Right ventricle myocardium inferior (tissue), 1 donor: ENCODE data around the gene CELF1. TPM values are rescaled to one million over a fixed set of nuclear protein-coding genes. Genes with fewer than 3 reads are reported as not detected.

ENCODE experiments used
- ATAC-seq: fragments of 200-7000 bp; cut with Tn5 transposase; one replicate; pipeline ENCODE4 v1.9.1; 2020; ENCODE audit warnings: mild to moderate bottlenecking, moderate library complexity
- DNase-seq: peaks from one replicate; pipeline ENCODE4 v3.0.0; 2021; ENCODE audit errors: missing footprints
- intact Hi-C: fragments of 100-400 bp; cut with DNase I; formaldehyde crosslinking; loops from one replicate; pipeline ENCODE4 v1.11.0; 2022
- total RNA-seq: library from RNA; stranded (reverse); fragmentation: NEBNext Ultra II Directional; extraction: Animal tissue kit (Norgen Biotek cat#: 25700); gene quantifications from one replicate; pipeline ENCODE4 v1.2.1, GENCODE V29; 2021
- donor health status: DM: no; HTN: yes; CAD: no; lungs with severe emphysema.

CELF1 gene
- total RNA-seq, 1 donor from 2014 or later = 96.2 TPM

- intact Hi-C loops = no loop called here
- no peak for DNase-seq
- ATAC-seq = no peak
Measured at GRCh38 chr11:47500121-47500520, 52.8 kb downstream of the CELF1 start.

GRCh38 chr11:47499614-47500013, 53.3 kb downstream of the CELF1 start:
- ATAC-seq (peak; percentile 68), DNase-seq (no peak)
- intact Hi-C loops = loop anchor here (5.0 to 10.0 kb wide), 2 partner anchors 53 to 115 kb away; partner anchors contain the start of gene CELF1

DNA sequence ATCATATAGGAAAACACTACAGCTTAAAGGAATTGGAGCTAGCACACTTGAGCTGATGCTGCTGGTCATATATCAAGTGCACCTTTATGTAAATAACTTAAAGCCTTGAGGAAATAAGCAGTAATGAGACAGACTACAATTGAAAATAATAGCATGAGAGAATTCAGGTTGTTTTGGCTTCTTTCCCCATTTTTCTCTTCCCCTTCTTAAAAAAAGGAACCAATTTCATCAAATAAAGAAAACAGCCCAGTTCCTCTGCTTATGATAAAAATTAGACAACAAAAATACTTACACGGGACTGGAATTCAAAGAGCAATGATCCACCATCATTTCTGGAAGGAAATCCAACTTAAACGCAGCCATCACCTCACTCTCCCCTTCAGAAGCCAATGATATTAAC, 53.8 kb downstream of the CELF1 start:
- intact Hi-C loops = loop anchor here (5.0 to 10.0 kb wide), 2 partner anchors 53 to 116 kb away; partner anchors contain the start of gene CELF1
- no peak for ATAC-seq
- no peak for DNase-seq

DNA sequence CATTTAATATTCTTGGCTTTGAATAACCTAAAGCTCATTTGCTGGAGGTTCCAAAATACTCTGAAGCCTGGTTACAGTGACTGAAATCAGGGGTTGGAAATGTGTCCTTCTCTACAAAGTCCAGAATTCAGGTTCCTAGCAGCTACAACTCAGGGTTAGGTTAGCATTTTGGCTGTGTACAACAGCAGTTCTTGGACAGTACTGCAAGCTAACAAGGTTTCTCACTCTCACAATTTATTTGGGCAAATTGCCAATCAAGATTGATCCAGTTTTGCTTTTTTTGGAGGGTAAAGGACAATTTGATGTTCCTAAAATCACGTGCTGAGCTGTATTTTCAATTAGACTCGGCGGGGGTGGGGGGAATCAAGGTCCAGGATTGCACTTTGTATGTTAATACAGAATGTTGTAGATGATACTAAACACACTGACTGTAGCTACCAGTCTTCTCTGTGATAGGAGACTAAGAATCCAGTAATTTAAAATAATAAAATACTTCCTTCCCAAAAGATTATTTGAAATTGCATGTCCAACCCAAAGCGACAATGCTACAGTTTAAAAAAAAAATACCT, 54.3 kb downstream of the CELF1 start:
- no peak for ATAC-seq
- no peak for DNase-seq
- intact Hi-C loops = loop anchor here (5.0 to 10.0 kb wide), 2 partner anchors 54 to 116 kb away; partner anchors contain the start of gene CELF1

GRCh38 chr11:47498149-47498548, 54.8 kb downstream of the CELF1 start:
- intact Hi-C loops = loop anchor here (5.0 to 10.0 kb wide), 2 partner anchors 54 to 117 kb away; partner anchors contain the start of gene CELF1
- ATAC-seq (no peak), DNase-seq (no peak)

DNA sequence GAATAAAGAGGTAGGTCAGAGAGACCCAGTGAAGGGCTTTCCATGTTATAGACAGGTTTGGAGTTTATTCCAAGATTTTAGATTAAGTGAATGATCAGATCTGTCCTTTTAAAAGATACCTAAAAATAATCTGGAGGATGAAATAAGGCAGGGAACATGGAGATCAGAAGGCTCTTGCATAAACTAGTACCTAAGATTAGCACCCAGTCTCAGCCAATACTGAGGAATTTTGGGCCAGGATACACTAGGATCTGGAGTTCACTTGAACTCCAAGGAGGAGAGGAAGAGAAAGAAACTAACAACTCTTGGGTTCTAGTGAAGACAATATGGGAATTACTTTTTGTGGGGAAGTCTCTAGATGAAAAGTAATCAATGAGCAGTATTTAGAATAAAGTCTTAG, 56.1 kb downstream of the CELF1 start:
- ATAC-seq = no peak
- intact Hi-C loops = loop anchor here (5.0 to 10.0 kb wide), 2 partner anchors 55 to 118 kb away; partner anchors contain the start of gene CELF1
- no peak for DNase-seq

GRCh38 chr11:47495856-47496217, 57.1 kb downstream of the CELF1 start:
- intact Hi-C loops = loop anchor here (5.0 to 10.0 kb wide), 2 partner anchors 56 to 119 kb away; partner anchors contain the start of gene CELF1
- ATAC-seq (no peak), DNase-seq (no peak)

DNA sequence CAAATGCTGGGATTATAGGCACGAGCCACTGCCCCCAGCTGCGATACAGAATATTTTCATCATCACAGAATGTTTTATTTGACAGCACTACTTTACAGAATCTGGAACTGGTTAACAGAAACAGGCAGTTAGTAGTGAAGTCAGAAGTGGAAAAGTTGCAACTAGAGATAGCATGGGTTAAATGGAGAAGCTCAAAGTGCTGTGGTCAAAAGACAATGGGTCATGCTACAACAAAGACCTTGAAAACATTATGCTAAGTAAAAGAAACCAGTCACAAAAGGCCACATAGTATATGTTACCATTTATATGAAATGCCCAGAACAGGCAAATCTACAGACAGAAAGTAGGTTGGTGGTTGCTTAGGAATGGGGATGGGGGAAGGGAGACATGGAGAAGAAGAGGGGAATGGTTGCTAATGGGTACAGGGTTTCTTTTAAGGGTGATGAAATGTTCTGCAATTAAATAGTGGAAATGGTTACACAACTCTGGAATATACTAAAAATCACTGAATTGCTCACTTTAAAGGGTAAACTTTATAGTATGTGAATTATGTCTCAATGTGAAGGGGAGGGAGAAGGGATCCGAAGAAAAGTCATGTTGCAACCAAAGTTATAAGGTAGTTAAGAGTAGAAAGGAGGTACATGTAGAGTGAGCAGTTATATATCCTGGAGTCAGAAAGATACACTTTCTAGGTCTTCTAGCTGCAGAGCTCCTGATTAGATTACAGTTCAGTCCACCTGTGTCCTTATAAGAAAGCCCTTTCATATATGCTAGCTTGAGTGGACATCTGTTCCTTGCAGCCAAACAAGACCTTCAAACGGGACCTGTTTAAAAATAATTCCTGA, 57.7 kb downstream of the CELF1 start:
- intact Hi-C loops = loop anchor here (5.0 to 10.0 kb wide), 2 partner anchors 57 to 120 kb away; partner anchors contain the start of gene CELF1
- DNase-seq (no peak), ATAC-seq (no peak)

- no peak for DNase-seq
- intact Hi-C loops = no loop called here
- ATAC-seq = no peak
Measured at GRCh38 chr11:47489395-47489755, 63.6 kb downstream of the CELF1 start.

GRCh38 chr11:47488674-47489394, 64.1 kb downstream of the CELF1 start:
- no peak for ATAC-seq
- no peak for DNase-seq
- intact Hi-C loops = no loop called here

- intact Hi-C loops = no loop called here
- ATAC-seq (no peak), DNase-seq (no peak)
Measured at GRCh38 chr11:47488111-47488510, 64.8 kb downstream of the CELF1 start.

DNA sequence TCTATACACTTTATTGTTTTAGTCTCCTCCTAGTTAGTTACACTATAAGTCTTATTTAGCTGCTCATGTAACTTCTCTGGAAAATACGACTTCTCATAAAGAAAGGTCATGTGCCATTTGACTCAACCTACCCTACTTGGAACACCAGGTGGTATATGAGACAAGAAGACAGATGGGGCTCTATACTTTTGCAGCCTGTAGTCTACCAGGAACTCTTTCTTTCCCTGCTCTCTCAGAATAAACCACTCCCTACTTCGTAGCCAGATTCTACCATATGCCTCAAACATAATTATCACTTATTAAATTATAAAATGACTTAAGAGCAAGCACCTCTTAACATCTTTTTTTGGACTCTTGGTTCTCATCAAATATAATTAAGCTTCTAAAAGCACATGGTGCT, 65.5 kb downstream of the CELF1 start:
- intact Hi-C loops = no loop called here
- ATAC-seq (no peak), DNase-seq (no peak)

- DNase-seq = no peak
- intact Hi-C loops = no loop called here
- no peak for ATAC-seq
Measured at GRCh38 chr11:47485107-47485506, 67.8 kb downstream of the CELF1 start.

GRCh38 chr11:47483457-47483856, 69.5 kb downstream of the CELF1 start:
- intact Hi-C loops = no loop called here
- DNase-seq (no peak), ATAC-seq (no peak)

- ATAC-seq = no peak
- intact Hi-C loops = no loop called here
- no peak for DNase-seq
Measured at GRCh38 chr11:47480762-47481161, 72.2 kb downstream of the CELF1 start.

DNA sequence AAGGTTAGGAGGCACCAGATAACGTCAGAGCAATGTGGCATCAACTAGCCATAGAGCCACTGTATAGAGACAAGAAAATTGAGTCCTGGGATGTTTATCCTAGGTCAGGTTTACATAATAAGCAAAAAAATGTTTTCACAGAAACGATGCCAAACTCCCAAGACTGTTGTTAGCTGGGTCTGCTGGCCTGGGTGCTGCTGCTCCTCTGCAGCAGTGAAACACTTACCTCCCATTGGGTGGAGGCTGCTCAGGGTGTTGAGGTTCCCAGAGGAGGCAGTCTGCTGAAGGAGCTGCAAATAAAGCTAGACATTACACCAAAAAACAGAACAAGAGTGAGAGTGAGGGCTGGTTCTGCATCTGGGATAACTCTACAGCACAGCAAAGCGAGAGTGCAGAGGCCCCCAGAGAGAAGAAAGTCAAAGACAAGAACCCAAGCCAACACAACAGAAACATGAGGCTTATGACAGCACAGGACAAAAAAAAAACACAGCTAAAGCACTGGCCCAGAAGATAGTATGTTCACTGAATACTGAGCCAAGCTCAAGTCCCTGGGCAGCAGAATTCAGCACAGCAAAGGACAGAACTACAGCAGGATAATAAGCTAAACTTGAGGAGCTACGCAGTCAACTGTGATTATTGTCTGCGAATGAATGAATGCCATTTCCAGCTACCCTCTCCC, 74.1 kb downstream of the CELF1 start:
- ATAC-seq (peak; percentile 87), DNase-seq (no peak)
- intact Hi-C loops = no loop called here

DNA sequence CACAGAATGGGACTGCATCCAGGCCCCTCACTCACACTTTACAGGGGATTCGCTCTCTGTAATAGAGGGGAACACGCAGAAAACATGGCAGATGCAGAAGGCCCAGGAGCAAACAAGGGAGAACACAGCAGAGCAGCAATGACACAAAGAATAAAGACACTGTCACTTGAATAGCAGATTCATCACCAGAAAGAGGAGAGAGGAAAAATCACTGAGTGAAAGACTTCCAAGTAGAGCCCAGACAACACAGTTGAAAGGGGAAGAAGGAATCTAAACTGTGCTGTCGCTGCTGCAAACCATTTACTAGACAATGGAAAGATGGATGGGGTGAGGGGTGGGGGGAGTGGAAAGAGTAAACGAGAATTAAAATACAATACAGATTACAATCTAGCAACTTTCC, 75.2 kb downstream of the CELF1 start:
- DNase-seq (no peak), ATAC-seq (no peak)
- intact Hi-C loops = no loop called here

- intact Hi-C loops = no loop called here
- ATAC-seq = no peak
Measured at GRCh38 chr11:47477323-47477722, 75.6 kb downstream of the CELF1 start.

GRCh38 chr11:47470671-47471070, 82.3 kb downstream of the CELF1 start:
- intact Hi-C loops = no loop called here
- ATAC-seq = no peak
- DNase-seq = no peak

More at GRCh38 chr11:47477323-47477722, 75.6 kb downstream of the CELF1 start:
- DNase-seq = no peak
